ENCODE measurements around the gene LRBA.
"Not testable (repeated sequence)": the region's sequence is repeated elsewhere in the genome, so short reads cannot be mapped to it uniquely, and the experiment has no call there.

The LRBA gene

GRCh38 chr4:150974252-150974640, 40.8 kb downstream of the LRBA start:
- no peak for DNase-seq (ENCODE audit: low spot score)

DNA sequence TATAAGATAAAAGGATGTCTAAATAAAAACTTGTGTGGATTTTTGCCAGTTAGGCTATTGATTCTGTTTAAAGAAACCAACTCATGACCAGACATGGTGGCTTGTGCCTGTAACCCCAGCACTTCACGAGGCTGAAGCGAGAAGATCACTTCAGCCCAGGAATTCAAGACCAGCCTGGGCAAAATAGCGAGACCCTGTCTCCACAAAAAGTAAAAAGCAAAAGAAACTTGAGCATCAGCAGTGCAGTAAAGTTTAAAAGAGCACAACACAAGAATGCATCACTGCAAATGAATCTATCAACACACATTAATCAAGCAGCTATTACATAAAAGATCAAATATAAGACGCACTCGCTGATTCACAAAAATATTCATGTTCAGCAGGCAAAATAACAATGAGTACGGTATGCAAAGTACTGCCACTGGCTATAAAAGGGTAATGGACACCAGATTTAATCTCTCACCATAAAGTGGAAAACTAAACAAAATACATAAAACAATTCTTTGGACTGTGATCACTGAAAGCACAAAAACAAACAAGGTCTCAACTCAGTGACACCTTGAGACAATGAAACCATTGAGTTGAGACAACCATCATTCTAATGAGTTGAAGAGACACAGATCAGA, 41.3 kb downstream of the LRBA start:
- no peak for DNase-seq (ENCODE audit: low spot score)

DNA sequence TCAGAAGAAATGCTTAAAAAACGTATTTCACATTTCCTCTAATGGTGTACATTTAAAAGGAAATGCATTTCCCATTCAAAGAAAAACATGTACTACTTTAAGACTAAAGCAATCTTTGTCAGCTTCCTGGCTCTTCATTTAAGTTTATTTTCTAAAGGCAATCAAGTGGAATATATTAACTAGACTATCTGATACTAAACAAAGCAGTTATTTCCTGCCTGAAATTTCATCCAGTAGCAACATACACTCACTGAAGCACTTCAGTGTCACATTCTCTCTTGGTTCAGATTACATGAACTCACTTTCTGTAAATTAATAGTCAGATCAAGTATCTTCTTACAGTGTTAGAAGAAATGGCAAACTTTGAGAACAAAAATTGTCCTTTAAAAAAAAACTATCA, 42.5 kb downstream of the LRBA start:
- DNase-seq (ENCODE audit: low spot score), result no peak

GRCh38 chr4:150971901-150972300, 43.2 kb downstream of the LRBA start:
- no peak for DNase-seq (ENCODE audit: low spot score)

- DNase-seq (ENCODE audit: low spot score), result peak; percentile 82
These were observed 44.4 kb downstream of the LRBA start for GRCh38 chr4:150970685-150971151.

DNA sequence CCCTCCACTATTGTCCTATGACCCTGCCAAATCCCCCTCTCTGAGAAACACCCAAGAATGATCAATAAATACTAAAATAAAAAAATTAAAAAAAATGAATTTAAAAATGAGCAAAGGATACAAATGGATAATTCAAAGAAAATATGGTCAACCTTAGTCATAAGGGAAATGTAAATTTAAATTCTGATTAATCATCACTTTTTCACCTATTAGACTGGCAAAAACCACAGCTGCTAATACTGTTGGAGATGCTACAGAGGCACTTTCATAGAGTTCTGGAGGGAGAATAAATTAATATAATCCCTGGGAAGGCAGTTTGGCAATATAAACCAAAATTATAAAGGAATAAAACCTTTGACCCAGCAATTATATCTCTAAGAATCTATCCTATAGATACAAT, 50.3 kb downstream of the LRBA start:
- no peak for DNase-seq (ENCODE audit: low spot score)

GRCh38 chr4:150963602-150964345, 51.3 kb downstream of the LRBA start:
- DNase-seq (ENCODE audit: low spot score), result not testable (repeated sequence)

DNA sequence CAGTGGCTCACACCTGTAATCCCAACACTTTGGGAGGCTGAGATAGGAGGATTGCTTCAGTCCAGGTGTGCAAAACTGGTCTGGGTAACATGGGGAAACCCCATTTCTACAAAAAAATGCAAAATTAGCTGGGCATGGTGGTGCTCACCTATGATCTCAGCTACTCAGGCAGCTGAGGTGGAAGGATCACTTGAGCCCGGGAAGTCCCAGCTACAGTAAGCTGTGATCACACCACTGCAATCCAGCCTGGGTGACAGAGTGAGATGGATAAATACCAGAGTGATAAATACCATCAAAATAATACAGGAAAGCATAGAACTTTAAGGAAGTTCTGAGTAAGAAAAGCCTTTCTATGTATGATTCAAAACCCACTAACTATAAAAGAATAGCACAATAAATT, 52.8 kb downstream of the LRBA start:
- peak; percentile 39 for DNase-seq (ENCODE audit: low spot score)

DNA sequence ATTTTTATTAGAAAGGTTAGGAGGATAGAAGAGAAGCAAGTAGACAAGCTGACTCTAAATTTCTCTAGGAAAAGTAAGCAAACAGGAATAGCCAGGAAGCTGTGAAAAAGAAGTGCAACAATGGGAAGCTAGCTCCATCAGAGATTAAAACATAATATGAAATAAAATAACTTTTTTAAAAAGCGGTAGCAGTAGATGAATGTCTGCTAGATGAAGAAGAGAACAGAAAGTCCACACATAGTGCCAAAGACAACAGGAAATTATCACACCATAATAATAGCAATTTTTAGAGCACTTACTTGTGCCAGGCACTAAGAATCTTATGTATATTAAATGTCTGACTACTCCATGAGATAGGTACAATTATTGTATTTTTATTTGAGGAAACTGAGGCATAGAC, 53.5 kb downstream of the LRBA start:
- no peak for DNase-seq (ENCODE audit: low spot score)

DNA sequence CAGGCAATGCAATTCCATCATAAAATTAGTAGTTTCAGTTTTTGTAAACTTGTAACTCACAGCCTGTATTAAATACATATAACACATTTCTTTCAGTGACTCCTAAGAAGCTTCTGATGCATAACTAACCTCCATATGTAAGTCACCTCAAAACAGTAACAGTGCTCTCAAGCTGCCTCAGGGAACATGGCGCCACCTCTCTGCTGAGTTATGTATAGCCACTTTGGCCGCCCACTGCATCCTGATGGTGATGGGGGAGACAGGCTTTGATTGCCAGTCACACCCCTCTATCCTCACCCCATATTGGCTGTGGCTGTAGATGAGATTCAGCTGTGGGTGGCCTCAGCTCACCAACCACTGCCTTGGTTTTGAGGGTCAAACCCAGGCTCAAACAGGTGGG, 54.3 kb downstream of the LRBA start:
- peak; percentile 52 for DNase-seq (ENCODE audit: low spot score)

DNA sequence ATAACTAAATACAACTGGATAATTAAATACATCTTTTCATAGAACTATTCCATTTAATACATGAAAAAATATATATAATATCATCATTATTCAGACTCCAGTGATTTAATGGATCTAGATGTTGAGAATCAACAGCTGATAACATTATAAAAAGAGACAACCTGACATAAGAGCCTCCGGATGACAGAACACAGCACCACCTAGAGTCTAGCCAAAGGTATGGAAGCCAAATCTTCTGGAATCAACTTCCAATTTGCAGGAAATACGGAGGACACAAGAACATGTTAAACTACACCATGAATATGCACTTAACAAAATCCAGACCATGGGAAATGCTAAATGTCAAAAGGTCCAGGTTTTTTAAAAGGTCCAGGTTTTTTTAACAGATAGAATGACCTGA, 55.0 kb downstream of the LRBA start:
- DNase-seq (ENCODE audit: low spot score), result no peak

DNA sequence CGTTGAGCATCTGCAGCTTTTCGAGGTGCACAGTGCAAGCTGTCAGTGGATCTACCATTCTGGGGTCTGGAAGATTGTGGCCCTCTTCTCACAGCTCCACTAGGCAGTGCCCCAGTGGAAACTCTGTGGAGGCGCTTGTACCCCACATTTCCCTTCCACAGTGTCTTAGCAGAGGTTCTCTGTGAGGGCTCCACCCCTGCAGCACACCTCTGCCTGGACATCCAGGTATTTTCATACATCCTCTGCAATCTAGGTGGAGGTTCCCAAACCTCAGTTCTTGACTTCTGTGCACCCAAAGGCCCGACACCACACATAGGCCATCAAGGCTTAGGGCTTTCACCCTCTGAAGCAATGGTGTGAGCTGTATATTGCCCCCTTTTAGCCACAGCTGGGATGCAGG, 57.1 kb downstream of the LRBA start:
- not testable (repeated sequence) for DNase-seq (ENCODE audit: low spot score)

- DNase-seq (ENCODE audit: low spot score), result not testable (repeated sequence)
These were observed 58.0 kb downstream of the LRBA start for GRCh38 chr4:150957095-150957494.

GRCh38 chr4:150953916-150954315, 61.2 kb downstream of the LRBA start:
- not testable (repeated sequence) for DNase-seq (ENCODE audit: low spot score)

- DNase-seq (ENCODE audit: low spot score), result no peak
These were observed 62.8 kb downstream of the LRBA start for GRCh38 chr4:150952167-150952845.

DNA sequence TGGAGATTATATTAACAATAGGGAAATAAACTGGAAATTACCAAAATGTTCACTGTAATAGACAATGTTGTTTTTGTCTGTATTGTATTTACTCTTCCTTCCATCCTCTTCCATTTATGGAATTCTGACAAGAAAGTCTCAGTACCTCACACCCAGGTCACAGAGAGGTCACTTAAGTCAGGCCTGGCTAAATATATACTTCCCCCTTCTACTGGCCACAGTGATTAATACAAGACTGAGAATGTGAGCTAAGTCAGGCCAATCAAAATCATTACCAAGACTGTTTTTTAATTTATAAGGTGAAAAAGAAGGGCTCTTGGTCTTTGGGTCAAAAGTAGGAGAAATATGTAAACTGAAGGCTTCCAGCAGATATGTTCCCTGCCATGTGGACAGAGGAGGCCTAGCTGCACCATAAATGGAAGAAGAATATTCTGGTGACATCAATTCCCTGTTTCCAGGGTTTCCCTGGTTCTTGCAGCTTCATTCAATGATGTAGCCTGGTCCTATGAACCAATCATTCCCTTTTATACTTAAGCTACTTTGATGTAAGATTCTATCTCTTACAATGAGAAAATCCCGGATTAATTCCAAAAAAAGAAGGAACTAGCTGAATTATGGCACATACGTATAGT, 64.3 kb downstream of the LRBA start:
- DNase-seq (ENCODE audit: low spot score), result no peak

DNA sequence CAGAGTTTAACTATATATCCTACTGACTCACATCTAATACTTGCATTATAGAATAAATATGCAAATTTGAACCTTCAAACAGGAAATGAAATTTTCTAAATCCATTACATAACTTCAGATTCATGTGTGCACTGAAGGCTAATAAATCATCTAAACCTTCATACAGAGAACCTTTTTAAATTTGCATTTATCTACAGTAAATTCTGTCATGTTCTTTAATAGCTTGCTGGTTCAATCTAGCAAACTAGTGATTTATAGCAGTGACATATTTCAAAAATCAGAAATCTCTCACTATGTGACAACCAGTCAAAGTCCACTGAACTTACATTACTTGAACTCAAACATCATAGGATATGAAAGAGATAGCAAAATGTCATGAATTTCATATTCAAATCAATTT, 65.1 kb downstream of the LRBA start:
- no peak for DNase-seq (ENCODE audit: low spot score)

DNA sequence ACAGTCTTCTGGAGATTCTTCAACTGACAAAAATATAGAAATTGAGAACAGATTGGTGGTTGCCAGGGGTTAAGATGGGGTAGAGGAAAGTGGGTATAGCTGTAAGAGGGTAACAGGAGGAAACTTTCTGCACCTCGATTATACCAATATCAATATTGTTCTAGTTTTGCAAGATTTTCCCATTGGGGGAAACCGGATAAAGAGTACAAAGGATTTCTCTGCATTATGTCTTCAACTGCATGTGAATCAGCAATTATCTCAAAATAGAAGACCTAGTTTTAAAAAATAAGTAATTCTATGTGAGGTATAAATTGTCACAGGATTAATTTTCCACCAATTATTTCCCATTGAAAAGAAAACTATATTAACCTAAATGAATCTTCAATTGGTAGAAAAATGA, 65.7 kb downstream of the LRBA start:
- no peak for DNase-seq (ENCODE audit: low spot score)

- DNase-seq (ENCODE audit: low spot score), result no peak
These were observed 66.4 kb downstream of the LRBA start for GRCh38 chr4:150948710-150949109.

DNA sequence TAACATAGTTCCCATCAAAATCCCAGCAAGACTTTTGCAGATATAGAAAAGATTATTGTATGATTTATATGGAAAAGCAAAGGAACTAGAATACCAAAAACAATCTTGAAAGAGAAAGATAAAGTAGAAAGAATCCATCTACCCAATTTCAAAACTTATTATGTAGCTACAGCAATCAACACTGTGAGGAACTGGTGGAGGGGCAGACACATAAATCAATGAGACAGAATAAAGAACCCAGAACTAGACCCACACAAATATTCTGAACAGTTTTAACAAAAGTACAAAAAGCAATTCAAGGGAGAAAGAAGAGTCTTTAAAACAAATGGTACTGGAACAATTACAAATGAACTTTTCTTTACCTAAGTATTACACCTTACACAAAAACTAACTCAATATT, 67.0 kb downstream of the LRBA start:
- no peak for DNase-seq (ENCODE audit: low spot score)

GRCh38 chr4:150944660-150945059, 70.4 kb downstream of the LRBA start:
- no peak for DNase-seq (ENCODE audit: low spot score)

- DNase-seq (ENCODE audit: low spot score), result peak; percentile 54
These were observed 71.3 kb downstream of the LRBA start for GRCh38 chr4:150943818-150944217.

- DNase-seq (ENCODE audit: low spot score), result no peak
These were observed 72.0 kb downstream of the LRBA start for GRCh38 chr4:150943126-150943525.

Measured in activated CD4-positive, alpha-beta T cell treated with anti-CD3 and anti-CD28 coated beads, Interleukin-2, Interleukin-4, amounts not matched to agents 100 ng/mL and 50 ng/mL, durations not matched to agents 16 hours and 8 hours (primary cell).